PC-3 (cell line): Measurements from ENCODE around the gene KMT5B.
"Not testable (repeated sequence)": the region's sequence is repeated elsewhere in the genome, so short reads cannot be mapped to it uniquely, and the experiment has no call there.

Experiments
- CTCF ChIP-seq: fragments of 300-600 bp; sonication (generic); conservative IDR thresholded peaks from 2 replicates; pipeline ENCODE4 v1.5.1; 2017; ENCODE audit warnings: antibody characterized with exemption, low read depth, mild to moderate bottlenecking, low read length
- EZH2 ChIP-seq: fragments of 300-600 bp; sonication (generic); IDR thresholded peaks from one replicate; pipeline ENCODE4 v1.6.1; 2017; ENCODE audit warnings: antibody characterized with exemption, mild to moderate bottlenecking, low read length; ENCODE audit not compliant: unreplicated experiment
- EZH2phosphoT487 ChIP-seq: fragments of 300-600 bp; sonication (generic); IDR thresholded peaks from 2 replicates; pipeline ENCODE4 v1.6.1; 2018; ENCODE audit warnings: mild to moderate bottlenecking, antibody characterized with exemption, low read length, borderline replicate concordance

- not testable (repeated sequence) for TF ChIP-seq CTCF, EZH2phosphoT487, EZH2
Measured at GRCh38 chr11:68244912-68245311, 31.8 kb upstream of the KMT5B start.
